HEK293T (cell line): ENCODE results near the gene FBH1.

Experiments
- ARNT ChIP-seq: fragments of 450-650 bp; IDR thresholded peaks from 2 replicates; pipeline ENCODE4 v1.6.1; 2017; ENCODE audit warnings: mild to moderate bottlenecking
- BHLHE40 ChIP-seq: fragments of 450-650 bp; IDR thresholded peaks from 2 replicates; pipeline ENCODE4 v1.6.1; 2016; ENCODE audit warnings: mild to moderate bottlenecking, moderate library complexity, borderline replicate concordance
- CTBP1 ChIP-seq: fragments of 450-650 bp; IDR thresholded peaks from 2 replicates; pipeline ENCODE4 v1.6.1; 2016; ENCODE audit warnings: borderline replicate concordance
- FOXM1 ChIP-seq: fragments of 450-650 bp; IDR thresholded peaks from 2 replicates; pipeline ENCODE4 v1.6.1; 2017; ENCODE audit warnings: mild to moderate bottlenecking, borderline replicate concordance
- LEF1 ChIP-seq: fragments of 450-650 bp; IDR thresholded peaks from 2 replicates; pipeline ENCODE4 v1.6.1; 2017; ENCODE audit warnings: mild to moderate bottlenecking, borderline replicate concordance
- PKNOX1 ChIP-seq: fragments of 450-650 bp; IDR thresholded peaks from 2 replicates; pipeline ENCODE4 v1.6.1; 2016
- SP1 ChIP-seq: fragments of 450-650 bp; IDR thresholded peaks from 2 replicates; pipeline ENCODE4 v1.6.1; 2017
- ZNF384 ChIP-seq: fragments of 450-650 bp; IDR thresholded peaks from 2 replicates; pipeline ENCODE4 v1.6.1; 2016

GRCh38 chr10:5933909-5934546, 44.0 kb downstream of the FBH1 start:
- TF ChIP-seq LEF1 (no peak), CTBP1 (no peak), ARNT (no peak), ZNF384 (no peak), PKNOX1 (no peak), SP1 (no peak), BHLHE40 (no peak), FOXM1 (no peak)
